GM12878 (cell line): Measurements from ENCODE around the gene ARHGAP6. TPM values are rescaled to one million over a fixed set of nuclear protein-coding genes. Genes with fewer than 3 reads are reported as not detected.

ENCODE experiments used
- ATAC-seq: fragments of 200-7000 bp; cut with Tn5 transposase; 3 replicates; pipeline ENCODE4 v1.9.1; 2020; ENCODE audit warnings: mild to moderate bottlenecking, moderate library complexity
- BruUV-seq: library from RNA; stranded (reverse); fragments of 400-500 nt; replicated peaks from 2 replicates; lab custom pipeline; 2021; lab: Mats Ljungman, UMichigan
- CTCF ChIA-PET: fragments of 300-600 bp; sonication (Branson Sonifier 250); formaldehyde crosslinking; extraction: SDS; loops from one replicate; lab custom pipeline; 2021; ENCODE audit warnings: inconsistent platforms; lab: Yijun Ruan, JAX
- POLR2A ChIA-PET: fragments of 350-600 bp; formaldehyde crosslinking; extraction: SDS; loops from one replicate; lab custom pipeline; 2021; ENCODE audit warnings: inconsistent platforms; lab: Charles Lee
- RAD21 ChIA-PET: fragments of 300-600 bp; sonication (Branson Sonifier 250); formaldehyde crosslinking; loops from one replicate; lab custom pipeline; 2023; ENCODE audit warnings: antibody characterized with exemption; ENCODE audit not compliant: unreplicated experiment; lab: Charles Lee
- SMC1A ChIA-PET: fragments of 300-600 bp; sonication (Branson Sonifier 250); formaldehyde crosslinking; loops from one replicate; lab custom pipeline; 2023; ENCODE audit not compliant: unreplicated experiment, uncharacterized antibody; lab: Charles Lee
- DNase-seq: peaks from one replicate; pipeline ENCODE4 v3.0.0-alpha.2; 2011; ENCODE audit warnings: low read depth, low spot score
- FAIRE-seq: peaks from 3 replicates; lab custom pipeline; 2011; peaks lifted over from hg19 to GRCh38; lab: Jason Lieb, UNC
- H2AFZ ChIP-seq: 2 replicates; pipeline ENCODE4 v1.6.0; 2011; ENCODE audit warnings: low read depth, low read length, control low read depth; ENCODE audit not compliant: control insufficient read depth
- H3K27ac ChIP-seq: 2 replicates; pipeline ENCODE4 v1.5.1; 2011; ENCODE audit warnings: control low read depth; ENCODE audit not compliant: control insufficient read depth, insufficient read depth
- H3K27me3 ChIP-seq, 2 experiments: replicated peaks in 1 of 2; 2 replicates each; pipeline versions ENCODE4 v1.6.0 to v1.6.1; 2011; ENCODE audit warnings: low read length in 1 of 2; ENCODE audit not compliant: control insufficient read depth in 2 of 2, insufficient read depth in 2 of 2
- H3K36me3 ChIP-seq, 2 experiments: 2 replicates each; pipeline ENCODE4 v1.5.1; 2011; ENCODE audit warnings: low read length in 1 of 2; ENCODE audit not compliant: control insufficient read depth in 2 of 2, insufficient read depth in 2 of 2
- H3K4me1 ChIP-seq: 2 replicates; pipeline ENCODE4 v1.6.1; 2011; ENCODE audit warnings: mild to moderate bottlenecking, low read length, moderate library complexity, mixed read lengths; ENCODE audit not compliant: control insufficient read depth, insufficient read depth
- H3K4me2 ChIP-seq: 2 replicates; pipeline ENCODE4 v1.6.0; 2011; ENCODE audit warnings: control low read depth; ENCODE audit not compliant: control insufficient read depth, insufficient read depth
- H3K4me3 ChIP-seq: fragments of 200-600 bp; sonication (generic); 2 replicates; pipeline ENCODE4 v1.5.1; 2016
- H3K79me2 ChIP-seq: 2 replicates; pipeline ENCODE4 v1.6.0; 2011; ENCODE audit warnings: low read length; ENCODE audit not compliant: control insufficient read depth, insufficient read depth
- H3K9ac ChIP-seq: 2 replicates; pipeline ENCODE4 v1.8.0; 2011; ENCODE audit warnings: low read length, control low read depth, mixed read lengths; ENCODE audit not compliant: control insufficient read depth, insufficient read depth
- H3K9me3 ChIP-seq: replicated peaks from 3 replicates; pipeline ENCODE4 v1.5.1; 2011; ENCODE audit warnings: mild to moderate bottlenecking, low read length; ENCODE audit not compliant: control insufficient read depth, insufficient read depth
- H4K20me1 ChIP-seq: 2 replicates; pipeline ENCODE4 v1.6.0; 2011; ENCODE audit not compliant: control insufficient read depth, insufficient read depth
- BACH1 ChIP-seq: fragments of 450-650 bp; IDR thresholded peaks from 2 replicates; pipeline ENCODE4 v1.6.1; 2017; ENCODE audit warnings: mild to moderate bottlenecking, borderline replicate concordance
- BCL11A ChIP-seq: IDR thresholded peaks from 2 replicates; pipeline ENCODE4 v1.6.1; 2011; ENCODE audit warnings: low read depth, low read length
- BHLHE40 ChIP-seq, 2 experiments: fragments of 450-650 bp in 1 of 2; IDR thresholded peaks; 2 replicates each; pipeline ENCODE4 v1.6.1; 2011 to 2017; ENCODE audit warnings: low read depth in 2 of 2, borderline replicate concordance in 1 of 2, improper control_type of control experiment in 1 of 2, low read length in 1 of 2, mild to moderate bottlenecking in 1 of 2
- FOS ChIP-seq: IDR thresholded peaks from 3 replicates; pipeline ENCODE4 v1.6.1; 2011; ENCODE audit warnings: borderline replicate concordance; ENCODE audit not compliant: insufficient read length; ENCODE audit errors: extremely low read depth
- MAX ChIP-seq: IDR thresholded peaks from 2 replicates; pipeline ENCODE4 v1.6.1; 2012; ENCODE audit warnings: low read depth, low read length, improper control_type of control experiment
- POLR2A ChIP-seq: IDR thresholded peaks from 2 replicates; pipeline ENCODE4 v1.6.1; 2011; ENCODE audit warnings: low read depth, mild to moderate bottlenecking, low read length
- SPI1 ChIP-seq: IDR thresholded peaks from 2 replicates; pipeline ENCODE4 v1.6.1; 2011; ENCODE audit warnings: low read depth, mild to moderate bottlenecking, low read length, moderate library complexity, borderline replicate concordance; ENCODE audit not compliant: insufficient read depth
- STAT1 ChIP-seq: fragments of 450-650 bp; conservative IDR thresholded peaks from 2 replicates; pipeline ENCODE4 v1.6.1; 2014; ENCODE audit warnings: antibody characterized with exemption, mild to moderate bottlenecking
- TAF1 ChIP-seq: IDR thresholded peaks from 2 replicates; pipeline ENCODE4 v1.6.1; 2011; ENCODE audit warnings: mild to moderate bottlenecking, low read depth, low read length, borderline replicate concordance
- USF2 ChIP-seq: IDR thresholded peaks from 2 replicates; pipeline ENCODE4 v1.6.1; 2011; ENCODE audit warnings: low read depth, low read length, improper control_type of control experiment, borderline replicate concordance
- ZNF24 ChIP-seq: fragments of 450-650 bp; IDR thresholded peaks from 2 replicates; pipeline ENCODE4 v1.6.1; 2017; ENCODE audit warnings: antibody characterized with exemption, mild to moderate bottlenecking
- WGBS: methylation state at CpG from one replicate; pipeline ENCODE4 v1.1.6; 2016; ENCODE audit warnings: low lambda C conversion rate; ENCODE audit not compliant: insufficient replicate concordance, insufficient coverage; ENCODE audit errors: missing lambda C conversion rate; 5-methylcytosine and 5-hydroxymethylcytosine counted together
- in situ Hi-C: fragments of 300-500 bp; cut with MboI; formaldehyde crosslinking; loops from 9 replicates; pipeline ENCODE4 v1.14.3; 2018; ENCODE audit warnings: mixed read lengths
- intact Hi-C: fragments of 100-400 bp; cut with micrococcal nuclease; formaldehyde crosslinking; loops from one replicate; pipeline ENCODE4 v1.14.2; 2022; ENCODE audit not compliant: unreplicated experiment
- polyA plus RNA-seq, 11 experiments: library from polyadenylated mRNA; depleted of rRNA in 4 of 11; unstranded in 6 of 11; stranded (reverse) in 5 of 11; fragments of >200 nt; fragmentation: Nextera tagmentation in 4 of 11; fragmentation: Illumina TruSeq in 1 of 11; extraction: Ambion mirVana in 4 of 11; extraction: Trizol in 1 of 11; gene quantifications; 1 replicate in 1 of 11; 2 replicates in 10 of 11; pipeline versions ENCODE4 v1.2.1 to v1.2.3, GENCODE V29; 2011 to 2016; ENCODE audit warnings: inconsistent platforms in 2 of 11, missing spikeins in 2 of 11, low read depth in 1 of 11
- total RNA-seq, 4 experiments: library from RNA; depleted of rRNA in 3 of 4; stranded (reverse); fragments of >200 nt in 3 of 4; fragmentation: Illumina TruSeq in 1 of 4; extraction: Trizol in 1 of 4; gene quantifications; 2 replicates each; pipeline versions ENCODE4 v1.2.1 to v1.2.3, GENCODE V29; 2013 to 2021
- TF ChIP-seq, protein P1 (sequence below): IDR thresholded peaks from 2 replicates; pipeline ENCODE4 v1.6.1; 2011; ENCODE audit warnings: borderline replicate concordance, low read depth, mild to moderate bottlenecking, moderate library complexity, mixed read lengths, low read length; ENCODE audit not compliant: insufficient read depth; ENCODE audit errors: extremely low read length
- TF ChIP-seq, protein P2 (sequence below), 3 experiments: IDR thresholded peaks in 2 of 3; conservative IDR thresholded peaks in 1 of 3; 2 replicates each; pipeline ENCODE4 v1.5.1; 2011; ENCODE audit warnings: low read depth in 3 of 3, low read length in 3 of 3, mild to moderate bottlenecking in 3 of 3, control low read depth in 2 of 3, moderate library complexity in 2 of 3, inconsistent platforms in 1 of 3, mixed read lengths in 1 of 3; ENCODE audit not compliant: control insufficient read depth in 2 of 3, insufficient read depth in 1 of 3; ENCODE audit errors: extremely low read depth in 1 of 3

The ARHGAP6 gene
- total and polyA plus RNA-seq, 10 of the 15 experiments (the other 5 are each of a cell fraction or from before 2014, with no cell fraction given): 0.20 to 1.8 (median 0.76) TPM

- TF ChIP-seq USF2 (no peak), STAT1 (no peak), FOS (no peak)
- Histone ChIP-seq H3K27me3 (no peaks in the 10 kb centered on the region), H3K27ac (no peak overlapping the region), H3K36me3 (no peaks in the 10 kb centered on the region), H3K79me2 (no peaks in the 10 kb centered on the region), H3K4me1 (no peaks in the 10 kb centered on the region), H4K20me1 (no peaks in the 10 kb centered on the region), H2AFZ (no peak overlapping the region), H3K9ac (no peak overlapping the region), H3K9me3 (no peaks in the 10 kb centered on the region), H3K4me3 (no peak overlapping the region), H3K4me2 (no peak overlapping the region)
- RAD21 ChIA-PET: interaction anchor here (0.7 kb wide), 1 partner anchor 161 kb away, joined by 3 read pairs; no protein-coding TSS in a partner anchor
- no TSS peak for BruUV-seq
- no peak for ATAC-seq
- POLR2A ChIA-PET: no interaction called here
- no peak for FAIRE-seq
- 85% methylated on average over 5 of the region's 5 CpGs for WGBS
- DNase-seq: no peak
- in situ Hi-C loops: no loop called here
- SMC1A ChIA-PET: no interaction called here
- CTCF ChIA-PET: no interaction called here
- intact Hi-C loops: no loop called here
These were observed 411.2 kb downstream of the ARHGAP6 start for GRCh38 chrX:11254417-11255109.

GRCh38 chrX:11244636-11245035 lies 421.1 kb downstream of the ARHGAP6 start:
- SMC1A ChIA-PET: no interaction called here
- DNase-seq: no peak
- Histone ChIP-seq H3K4me3 (no peak overlapping the region), H4K20me1 (no peaks in the 10 kb centered on the region), H3K36me3 (no peaks in the 10 kb centered on the region), H3K9me3 (no peaks in the 10 kb centered on the region), H3K4me1 (no peaks in the 10 kb centered on the region), H3K27me3 (no peaks in the 10 kb centered on the region), H2AFZ (no peak overlapping the region), H3K79me2 (no peaks in the 10 kb centered on the region), H3K4me2 (no peak overlapping the region), H3K27ac (no peak overlapping the region)
- in situ Hi-C loops (no loop called here), intact Hi-C loops (no loop called here)
- BruUV-seq: no TSS peak
- POLR2A ChIA-PET: no interaction called here
- CTCF ChIA-PET: no interaction called here
- 23% methylated on average over 2 of the region's 2 CpGs for WGBS
- FAIRE-seq: no peak
- no peak for ATAC-seq
- RAD21 ChIA-PET: no interaction called here
- TF ChIP-seq BACH1 (no peak), BCL11A (no peak), ZNF24 (no peak), BHLHE40 (IDR thresholded peaks at IDR 0.05; ENCODE audit: borderline replicate concordance in 1 of 2, low read depth in 2 of 2, low read length in 1 of 2) (no peak), POLR2A (no peak), MAX (no peak), STAT1 (no peak), SPI1 (no peak), TAF1 (no peak)
- TF ChIP-seq, protein P1, sequence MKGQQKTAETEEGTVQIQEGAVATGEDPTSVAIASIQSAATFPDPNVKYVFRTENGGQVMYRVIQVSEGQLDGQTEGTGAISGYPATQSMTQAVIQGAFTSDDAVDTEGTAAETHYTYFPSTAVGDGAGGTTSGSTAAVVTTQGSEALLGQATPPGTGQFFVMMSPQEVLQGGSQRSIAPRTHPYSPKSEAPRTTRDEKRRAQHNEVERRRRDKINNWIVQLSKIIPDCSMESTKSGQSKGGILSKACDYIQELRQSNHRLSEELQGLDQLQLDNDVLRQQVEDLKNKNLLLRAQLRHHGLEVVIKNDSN: no peak
- TF ChIP-seq, protein P2, sequence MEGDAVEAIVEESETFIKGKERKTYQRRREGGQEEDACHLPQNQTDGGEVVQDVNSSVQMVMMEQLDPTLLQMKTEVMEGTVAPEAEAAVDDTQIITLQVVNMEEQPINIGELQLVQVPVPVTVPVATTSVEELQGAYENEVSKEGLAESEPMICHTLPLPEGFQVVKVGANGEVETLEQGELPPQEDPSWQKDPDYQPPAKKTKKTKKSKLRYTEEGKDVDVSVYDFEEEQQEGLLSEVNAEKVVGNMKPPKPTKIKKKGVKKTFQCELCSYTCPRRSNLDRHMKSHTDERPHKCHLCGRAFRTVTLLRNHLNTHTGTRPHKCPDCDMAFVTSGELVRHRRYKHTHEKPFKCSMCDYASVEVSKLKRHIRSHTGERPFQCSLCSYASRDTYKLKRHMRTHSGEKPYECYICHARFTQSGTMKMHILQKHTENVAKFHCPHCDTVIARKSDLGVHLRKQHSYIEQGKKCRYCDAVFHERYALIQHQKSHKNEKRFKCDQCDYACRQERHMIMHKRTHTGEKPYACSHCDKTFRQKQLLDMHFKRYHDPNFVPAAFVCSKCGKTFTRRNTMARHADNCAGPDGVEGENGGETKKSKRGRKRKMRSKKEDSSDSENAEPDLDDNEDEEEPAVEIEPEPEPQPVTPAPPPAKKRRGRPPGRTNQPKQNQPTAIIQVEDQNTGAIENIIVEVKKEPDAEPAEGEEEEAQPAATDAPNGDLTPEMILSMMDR (IDR thresholded peaks at IDR 0.05 in 2 of 3, conservative IDR thresholded peaks at IDR 0.05 in 1 of 3; ENCODE audit: control insufficient read depth in 2 of 3, extremely low read depth in 1 of 3, insufficient read depth in 1 of 3, low read depth in 3 of 3, low read length in 3 of 3): no peak
- TF ChIP-seq, all 136 proteins: peak for 0
- H3K9ac ChIP-seq: no peak overlapping the region
